HuH-7 (cell line): ENCODE measurements around the gene ANXA8.
"Not testable (repeated sequence)": the region's sequence is repeated elsewhere in the genome, so short reads cannot be mapped to it uniquely, and the experiment has no call there.

Experiments used
- DNase-seq: peaks from one replicate; pipeline ENCODE4 v3.0.0; 2011; ENCODE audit warnings: low spot score

Gene ANXA8, protein sequence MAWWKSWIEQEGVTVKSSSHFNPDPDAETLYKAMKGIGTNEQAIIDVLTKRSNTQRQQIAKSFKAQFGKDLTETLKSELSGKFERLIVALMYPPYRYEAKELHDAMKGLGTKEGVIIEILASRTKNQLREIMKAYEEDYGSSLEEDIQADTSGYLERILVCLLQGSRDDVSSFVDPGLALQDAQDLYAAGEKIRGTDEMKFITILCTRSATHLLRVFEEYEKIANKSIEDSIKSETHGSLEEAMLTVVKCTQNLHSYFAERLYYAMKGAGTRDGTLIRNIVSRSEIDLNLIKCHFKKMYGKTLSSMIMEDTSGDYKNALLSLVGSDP

DNA sequence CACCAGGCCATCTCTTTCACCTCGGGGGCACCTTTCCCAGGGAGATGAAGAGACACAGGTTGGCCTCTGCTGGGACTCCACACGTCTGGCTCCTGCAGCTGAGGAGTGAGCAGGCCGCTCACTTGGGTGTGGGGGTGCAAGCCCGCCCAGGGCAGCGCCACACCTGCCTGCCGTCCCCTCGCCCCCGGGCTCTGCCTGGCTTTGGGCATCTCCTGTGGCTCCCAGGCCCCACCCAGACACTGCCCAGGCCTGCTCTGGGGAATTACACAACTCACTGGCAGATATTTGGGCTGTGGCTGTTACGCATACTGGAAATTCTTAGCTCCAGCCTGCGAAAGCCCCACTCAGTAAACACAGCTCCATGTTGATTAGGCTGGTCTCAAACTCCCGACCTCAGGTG lies at the start of gene ANXA8:
Gene ANXA8 (minus strand): TSS at position 193 of the 400 bp plus-strand sequence. CDS start 182 bp downstream, at position 11.
- not testable (repeated sequence) for DNase-seq

DNA sequence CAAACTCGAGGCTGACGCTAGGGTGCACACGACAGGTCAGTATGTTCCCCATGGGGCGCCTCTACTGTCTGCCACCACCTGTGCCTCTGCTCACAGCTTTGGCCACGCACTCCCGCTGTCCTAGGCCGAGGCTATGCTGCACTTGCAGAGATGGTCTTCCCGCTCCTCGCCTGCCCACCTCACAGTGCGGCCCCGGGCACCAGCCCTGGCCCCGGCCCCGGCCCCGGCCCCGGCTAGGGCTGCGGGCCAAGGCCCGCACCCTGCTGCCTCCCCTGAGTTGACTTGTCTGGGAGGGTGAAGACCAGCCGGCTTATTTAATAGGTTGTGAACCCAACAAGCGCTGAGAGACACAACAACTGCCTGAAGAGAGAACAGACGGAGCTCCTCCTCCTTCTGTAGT lies 39.6 kb upstream of the ANXA8 start, which contains the start of gene AGAP9:
Gene AGAP9 (minus strand): TSS at position 164 of the 400 bp plus-strand sequence. CDS start 112 bp downstream, at position 52.
- not testable (repeated sequence) for DNase-seq

DNA sequence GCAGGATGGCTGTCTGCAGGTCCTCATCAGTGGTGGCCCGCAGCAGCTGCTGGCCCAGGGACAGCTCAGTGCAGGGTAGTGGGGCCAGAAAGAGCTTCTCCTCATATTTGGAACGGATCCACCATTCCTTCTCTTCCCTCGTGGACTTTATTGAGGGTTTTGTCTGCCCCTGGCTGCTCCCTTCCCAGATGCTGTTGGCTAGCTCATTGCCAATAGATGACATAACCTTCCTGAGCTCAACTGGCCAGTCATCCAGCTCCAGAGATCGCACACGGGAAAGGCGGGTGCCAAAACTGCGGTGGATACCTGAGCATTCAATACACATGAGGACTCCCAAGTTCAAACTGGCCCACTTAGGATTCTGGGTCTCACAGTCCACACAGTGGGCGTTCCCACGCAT lies 18.4 kb upstream of the ANXA8 start:
- DNase-seq: not testable (repeated sequence)

DNA sequence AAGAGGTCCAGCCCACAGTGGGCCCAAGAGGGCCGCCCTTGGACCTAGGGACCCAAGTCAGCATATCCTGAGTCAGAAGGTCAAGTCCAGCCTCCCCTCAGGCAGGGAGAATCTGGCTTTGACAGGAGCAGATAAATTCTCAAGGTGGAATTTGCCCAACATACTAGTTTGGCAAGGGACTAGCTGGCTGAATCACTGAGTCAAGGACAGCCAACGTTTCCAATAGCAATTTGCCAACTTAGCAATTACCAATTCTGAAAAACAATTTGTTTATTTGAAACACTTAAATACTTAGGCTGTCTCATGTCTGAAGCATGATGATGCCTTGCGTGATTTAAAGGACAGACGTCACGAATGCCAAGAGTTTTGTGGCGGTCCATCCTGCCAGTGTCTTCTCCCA lies 10.3 kb upstream of the ANXA8 start:
- DNase-seq: not testable (repeated sequence)

DNA sequence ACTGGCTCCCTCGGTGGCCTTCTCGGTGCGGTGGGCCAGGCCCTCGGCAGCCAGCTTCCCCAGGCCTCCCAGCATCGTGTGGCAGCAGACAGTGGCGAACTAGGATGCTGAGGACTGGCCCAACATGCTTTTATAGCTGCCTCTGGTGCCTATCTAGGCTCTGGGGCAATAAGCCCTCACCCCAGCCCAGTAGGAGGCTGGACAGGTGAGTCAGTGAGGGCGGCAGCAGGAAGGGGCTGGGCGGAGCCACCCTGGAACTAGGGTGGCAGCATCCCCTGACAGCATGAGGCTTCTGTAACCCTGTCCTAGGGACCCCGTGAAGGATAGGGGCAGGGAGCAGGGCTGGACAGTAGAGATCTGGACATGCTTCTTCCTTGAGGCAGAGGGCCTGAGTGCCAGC lies 7.7 kb upstream of the ANXA8 start, which contains the start of gene FAM25G:
Gene FAM25G (minus strand): TSS at position 101 of the 400 bp plus-strand sequence. CDS start 26 bp downstream, at position 75.
- DNase-seq: not testable (repeated sequence)

DNA sequence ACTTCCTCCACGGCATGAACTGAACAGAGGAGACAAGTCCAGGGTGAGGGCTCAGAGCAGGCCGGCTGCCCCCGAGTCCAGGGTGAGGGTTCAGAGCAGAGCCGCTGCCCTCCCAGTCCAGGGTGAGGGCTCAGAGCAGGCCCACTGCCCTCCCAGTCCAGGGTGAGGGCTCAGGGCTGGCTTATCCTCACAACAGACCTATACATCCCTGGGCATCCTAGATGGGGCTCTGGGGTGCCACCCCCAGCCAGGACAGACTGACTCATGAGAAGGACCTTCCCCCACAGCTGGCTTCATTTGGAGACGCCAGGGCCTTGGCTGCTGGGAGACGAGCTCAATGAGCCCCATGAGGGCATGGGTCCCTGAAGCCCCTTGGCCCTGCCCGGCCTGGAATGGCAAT lies 5.7 kb upstream of the ANXA8 start:
- DNase-seq: not testable (repeated sequence)

DNA sequence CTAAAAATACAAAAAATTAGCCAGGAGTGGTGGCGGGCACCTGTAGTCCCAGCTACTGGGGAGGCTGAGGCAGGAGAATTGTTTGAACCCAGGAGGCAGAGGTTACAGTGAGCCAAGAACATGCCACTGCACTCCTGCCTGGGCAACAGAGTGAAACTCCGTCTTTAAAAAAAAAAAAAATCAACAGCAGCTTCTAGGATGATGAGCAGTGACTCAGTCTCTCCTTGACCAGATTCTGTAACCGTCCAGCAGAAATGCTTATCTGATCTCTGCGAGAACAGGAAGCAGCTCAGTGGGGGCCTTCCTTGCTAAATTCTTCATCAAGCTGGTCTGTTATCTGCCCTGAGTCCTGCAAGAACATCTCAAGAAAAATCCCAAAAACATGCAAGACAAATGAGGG lies 2.0 kb upstream of the ANXA8 start:
- not testable (repeated sequence) for DNase-seq

DNA sequence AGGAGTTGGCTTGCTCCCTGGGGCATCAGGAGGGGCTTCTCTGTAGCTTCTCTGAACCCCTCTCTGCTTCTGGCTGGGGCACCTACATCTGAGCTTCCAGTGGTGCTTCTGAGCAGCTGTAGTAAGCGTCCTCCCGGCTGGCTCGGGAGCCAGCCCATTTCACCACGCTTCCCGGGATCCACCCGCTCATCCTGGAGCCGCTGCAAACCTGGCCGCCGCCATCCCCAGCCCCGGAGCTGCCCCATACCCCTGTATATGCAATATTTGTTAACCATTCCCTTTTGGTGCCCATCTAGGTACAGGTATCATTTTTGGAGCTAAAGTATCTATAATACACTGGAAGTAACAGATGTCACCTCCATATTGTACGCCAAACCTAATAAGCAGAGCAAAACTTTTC lies 871 bp upstream of the ANXA8 start:
- not testable (repeated sequence) for DNase-seq

DNA sequence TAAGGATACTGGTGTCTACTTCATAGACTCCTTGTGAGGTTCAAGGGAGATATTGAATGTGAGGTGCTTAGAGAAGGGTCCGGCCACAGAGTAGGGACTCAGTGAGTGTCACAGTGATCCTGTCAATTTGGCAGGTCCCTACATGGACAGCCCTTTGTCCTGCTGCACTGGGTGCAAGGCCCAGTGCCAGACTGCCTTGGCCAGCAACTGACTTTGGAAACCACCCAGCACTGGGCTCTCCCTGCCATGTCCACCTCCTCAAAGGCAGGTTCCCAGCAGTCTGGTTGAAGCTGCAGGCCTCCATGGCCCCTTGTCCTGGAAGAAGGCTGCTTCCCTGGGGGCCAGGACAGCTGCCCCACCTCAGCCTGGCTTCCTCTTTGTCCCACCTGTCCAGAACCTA lies 1.5 kb downstream of the ANXA8 start:
- DNase-seq: not testable (repeated sequence)

DNA sequence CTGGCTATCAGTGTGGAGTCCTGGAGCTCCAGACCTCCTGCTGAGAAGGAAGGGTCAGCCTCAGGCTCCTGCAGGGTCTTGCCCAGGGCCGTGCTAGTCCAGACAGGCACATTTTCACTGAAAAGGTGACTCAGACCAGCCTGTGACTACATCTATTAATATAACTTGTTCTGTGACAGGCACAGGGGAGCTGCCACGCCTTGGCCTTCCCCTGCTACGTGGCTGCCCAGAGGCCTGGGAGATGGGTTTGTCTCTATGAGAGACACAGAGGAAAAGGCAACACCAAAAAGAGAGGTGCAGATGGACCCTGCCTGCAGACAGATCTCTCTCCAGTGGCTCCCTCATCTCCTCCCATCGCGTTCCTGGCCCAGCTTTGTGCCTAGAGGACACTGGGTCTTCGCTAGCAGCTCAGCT lies 2.1 kb downstream of the ANXA8 start:
- not testable (repeated sequence) for DNase-seq

DNA sequence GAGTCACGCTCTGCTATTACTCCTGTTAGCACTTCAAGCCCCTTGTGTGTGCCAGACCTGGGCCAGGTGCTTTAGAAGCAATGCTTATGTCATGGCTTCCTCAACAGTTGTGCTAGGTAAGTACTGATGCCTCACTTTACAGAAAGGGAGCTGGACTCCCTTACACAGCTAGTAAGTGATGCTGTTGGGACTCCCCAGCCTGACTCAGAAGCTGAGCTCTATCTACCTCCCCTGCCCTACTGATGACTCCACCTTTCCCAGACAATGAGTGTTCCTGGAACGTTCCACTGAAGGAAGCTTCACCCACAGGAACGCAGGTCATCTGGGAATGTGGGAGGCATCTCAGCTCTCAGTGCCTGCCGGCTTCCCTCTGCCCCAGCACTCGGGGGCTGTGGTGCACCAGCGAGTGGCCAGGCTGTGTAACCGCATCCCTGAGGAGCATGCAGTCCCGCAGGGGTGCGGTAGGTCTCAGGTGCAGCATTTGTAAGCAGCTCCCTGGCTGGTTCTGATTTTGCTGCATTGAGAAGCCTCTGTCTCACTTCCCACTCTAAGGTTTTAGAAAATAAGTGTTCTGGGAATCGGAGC lies 2.6 kb downstream of the ANXA8 start:
- DNase-seq: not testable (repeated sequence)

DNA sequence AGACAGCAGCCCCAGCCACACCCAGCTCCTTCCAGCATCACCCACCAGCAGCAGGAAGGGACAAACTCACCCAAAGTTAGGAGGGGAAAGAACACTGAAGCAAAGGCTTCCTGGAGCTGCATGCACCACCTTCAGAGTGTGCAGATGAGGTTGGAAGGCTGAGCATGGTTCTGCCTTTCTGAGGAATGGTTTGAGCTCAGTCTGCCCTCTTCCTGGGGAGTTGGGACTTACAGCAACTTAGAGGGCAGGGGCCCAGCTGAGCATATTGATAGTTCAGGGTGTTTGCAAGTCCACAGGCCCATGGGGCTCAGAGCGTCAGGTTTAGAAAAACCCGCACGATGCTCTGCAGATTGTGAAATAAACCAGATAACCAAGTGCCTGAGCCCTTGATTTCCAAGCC lies 3.8 kb downstream of the ANXA8 start:
- DNase-seq: not testable (repeated sequence)

DNA sequence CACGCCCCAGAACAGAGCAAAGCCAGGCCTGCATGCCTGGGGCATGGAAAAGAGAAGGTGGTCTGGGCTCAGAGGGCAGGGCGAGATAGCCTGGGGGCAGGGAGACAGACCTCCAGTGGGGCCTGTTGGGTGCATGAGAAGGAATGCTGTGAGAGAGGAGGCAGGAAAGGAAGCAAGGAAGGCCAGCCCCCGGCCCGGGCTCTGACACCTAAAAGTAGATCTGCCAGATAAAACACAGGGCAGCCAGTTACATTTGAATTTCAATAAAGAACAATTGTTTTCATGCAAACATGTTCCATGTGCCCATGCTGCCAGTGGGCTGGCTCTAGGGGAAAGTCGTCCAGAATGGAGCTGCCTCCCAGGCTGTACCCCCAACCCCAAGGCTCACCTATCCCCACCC lies 5.8 kb downstream of the ANXA8 start:
- DNase-seq: not testable (repeated sequence)

DNA sequence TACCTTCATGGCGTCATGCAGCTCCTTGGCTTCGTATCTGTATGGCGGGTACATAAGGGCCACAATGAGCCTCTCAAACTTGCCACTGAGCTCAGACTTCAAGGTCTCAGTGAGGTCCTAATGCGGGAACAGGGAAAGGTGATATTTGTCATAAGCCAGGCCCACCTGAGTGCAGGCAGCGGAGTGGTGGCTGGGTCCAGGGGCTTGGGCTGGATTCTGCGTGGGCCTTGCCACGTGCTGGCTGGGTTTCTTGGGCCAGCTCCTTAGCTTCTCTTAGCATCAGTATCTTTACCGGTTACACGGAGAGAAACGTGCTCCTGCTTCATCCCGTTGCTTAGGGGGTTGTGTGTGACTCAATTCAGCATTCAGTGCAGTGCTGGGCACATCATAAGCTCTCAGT lies 6.8 kb downstream of the ANXA8 start:
- not testable (repeated sequence) for DNase-seq

DNA sequence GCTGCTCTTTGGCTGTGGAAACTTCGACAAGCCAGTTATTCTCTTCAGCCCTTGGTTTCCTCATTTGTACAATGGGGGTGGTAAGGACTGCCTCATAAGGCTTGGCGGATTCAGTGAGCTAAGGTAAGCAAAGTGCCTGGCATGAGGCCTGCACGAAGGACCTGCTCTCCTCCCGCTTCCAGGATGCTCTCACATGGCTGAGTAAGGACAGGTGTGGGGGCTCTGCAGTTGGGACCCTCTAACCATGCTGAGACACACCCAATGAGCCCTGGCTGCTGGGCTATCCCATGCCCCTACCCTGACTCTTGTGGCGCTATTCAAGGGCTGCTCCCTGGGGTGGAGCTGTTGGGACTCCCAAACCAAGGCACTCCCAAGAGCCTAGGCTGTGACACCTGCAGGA lies 8.8 kb downstream of the ANXA8 start:
- not testable (repeated sequence) for DNase-seq

DNA sequence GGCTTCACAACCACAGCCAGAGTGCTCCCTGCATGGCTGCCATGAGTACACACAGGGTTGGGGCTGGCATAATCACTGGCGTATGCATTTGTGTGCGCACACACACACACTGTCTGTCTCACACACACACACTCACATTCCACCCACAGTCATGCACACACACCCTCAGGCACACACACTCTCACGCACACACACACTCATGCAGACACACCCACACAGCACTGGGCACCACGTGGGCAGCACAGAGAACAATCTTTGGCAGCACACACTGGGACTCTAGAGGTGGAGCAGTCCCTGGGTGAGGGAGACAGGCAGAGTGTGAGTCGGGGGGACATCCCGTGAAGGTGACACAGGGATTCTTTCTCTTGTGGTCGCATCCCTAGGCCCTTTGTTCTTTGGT lies 10.4 kb downstream of the ANXA8 start:
- DNase-seq: not testable (repeated sequence)

DNA sequence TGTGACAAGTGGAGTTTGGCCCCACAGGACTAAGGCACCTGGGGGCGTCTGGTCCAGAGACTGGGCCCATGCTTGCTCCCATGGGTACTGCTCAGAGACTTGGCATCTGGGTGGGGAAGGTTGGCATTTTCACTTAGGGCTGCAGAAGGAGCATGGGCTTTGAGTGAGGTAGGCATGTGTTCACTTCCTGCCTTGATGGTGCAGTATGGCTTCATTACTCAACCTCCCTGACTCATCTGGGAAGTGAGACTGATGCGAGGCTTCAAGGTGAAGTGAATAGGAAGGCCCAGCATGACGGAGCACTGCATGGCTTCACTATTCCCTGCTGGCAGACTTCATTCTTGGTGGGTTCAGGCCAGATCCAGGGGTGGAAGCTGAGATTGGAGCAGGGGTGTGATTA lies 11.3 kb downstream of the ANXA8 start:
- not testable (repeated sequence) for DNase-seq

DNA sequence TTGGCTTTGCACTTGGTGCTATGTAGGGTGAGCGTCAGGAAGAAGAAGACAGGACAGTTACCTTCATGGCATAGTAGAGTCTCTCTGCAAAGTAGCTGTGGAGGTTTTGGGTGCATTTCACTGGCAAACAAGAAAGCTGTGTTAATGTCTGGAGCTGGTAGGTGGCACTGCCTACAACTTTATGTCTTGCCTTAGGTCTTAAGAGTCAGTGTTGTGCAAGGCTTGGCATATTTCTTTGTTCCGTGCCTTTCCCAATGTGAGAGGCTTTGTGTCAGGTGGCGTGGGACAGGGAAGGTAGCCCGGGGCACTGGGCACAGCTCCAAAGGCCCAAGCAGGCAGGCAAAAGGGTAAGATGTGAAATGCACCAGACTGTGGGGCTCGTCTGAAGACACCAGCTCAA lies 11.8 kb downstream of the ANXA8 start:
- not testable (repeated sequence) for DNase-seq

DNA sequence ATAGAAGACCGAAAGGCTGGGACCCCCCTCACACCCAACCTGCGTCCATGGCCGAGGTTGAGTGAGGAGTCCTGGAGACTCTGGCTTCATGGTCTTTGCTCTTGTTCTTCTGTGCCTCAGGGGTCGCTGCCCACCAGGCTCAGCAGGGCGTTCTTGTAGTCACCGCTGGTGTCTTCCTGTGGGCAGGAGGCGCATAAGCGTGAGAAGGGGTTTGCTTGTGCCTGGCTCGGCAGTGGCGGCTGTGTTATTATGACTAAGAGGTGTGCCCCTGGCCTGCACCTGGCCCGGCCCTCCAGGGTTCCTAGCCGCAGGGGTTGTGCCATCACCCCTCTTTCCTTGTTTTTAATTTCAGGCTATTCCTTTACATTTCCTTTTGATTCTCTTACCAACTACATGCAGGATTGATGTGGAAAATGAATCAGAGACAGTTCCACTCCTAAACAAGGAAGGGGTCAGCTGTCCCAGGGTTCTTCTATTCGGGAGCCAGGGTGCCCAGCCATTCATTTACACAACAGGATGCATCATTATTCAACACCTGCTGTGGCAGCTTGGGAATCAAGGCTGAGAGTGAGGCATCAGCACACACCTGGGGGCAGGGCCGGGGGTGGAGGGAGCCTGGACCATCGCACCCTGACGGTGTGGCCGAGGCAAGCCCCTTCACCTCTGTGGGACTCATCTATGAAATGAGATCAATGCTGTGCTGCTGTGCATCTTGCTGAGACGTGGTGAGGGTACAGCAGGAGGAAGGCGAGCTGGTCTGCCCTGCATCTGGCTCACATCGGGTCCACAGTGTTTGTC lies 15.0 kb downstream of the ANXA8 start:
- DNase-seq: not testable (repeated sequence)

DNA sequence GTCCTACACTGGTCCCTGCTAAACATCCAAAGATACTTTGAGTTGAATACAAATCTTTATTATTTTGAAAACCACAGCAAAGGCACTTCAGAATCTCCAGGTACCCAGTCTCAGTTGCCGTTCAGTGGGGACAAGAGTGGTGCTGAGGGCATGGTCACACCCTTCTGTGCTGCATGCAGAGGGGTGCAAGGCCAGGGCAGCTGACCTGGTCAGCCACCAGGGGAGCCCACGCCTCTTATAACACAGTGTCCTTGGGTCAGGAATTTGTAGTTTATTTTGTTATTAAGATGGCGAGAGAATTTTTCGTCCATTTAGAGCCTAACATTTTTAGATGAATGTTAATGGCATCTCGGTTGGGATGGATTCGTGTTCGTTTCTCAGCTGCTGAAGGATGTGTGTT lies 16.0 kb downstream of the ANXA8 start:
- not testable (repeated sequence) for DNase-seq

DNA sequence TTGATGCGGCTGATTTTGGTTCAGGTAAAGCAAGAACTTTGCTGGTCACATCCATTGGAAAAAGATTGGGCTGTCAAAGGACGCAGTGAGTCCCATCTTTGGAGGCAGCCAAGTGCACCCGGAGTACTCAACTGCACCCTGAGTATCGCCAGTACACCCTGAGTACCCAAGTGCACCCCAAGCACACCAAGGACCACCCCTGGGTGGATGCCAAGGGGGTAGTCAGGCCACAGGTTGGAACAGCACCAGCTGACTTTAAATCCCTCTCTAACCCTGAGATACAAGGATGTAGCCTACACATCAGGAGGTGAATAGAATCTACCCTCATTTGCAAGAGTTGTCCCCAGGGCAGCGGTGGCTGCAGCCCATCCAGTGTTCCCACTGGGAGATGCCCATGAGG lies 16.5 kb downstream of the ANXA8 start:
- DNase-seq: not testable (repeated sequence)

DNA sequence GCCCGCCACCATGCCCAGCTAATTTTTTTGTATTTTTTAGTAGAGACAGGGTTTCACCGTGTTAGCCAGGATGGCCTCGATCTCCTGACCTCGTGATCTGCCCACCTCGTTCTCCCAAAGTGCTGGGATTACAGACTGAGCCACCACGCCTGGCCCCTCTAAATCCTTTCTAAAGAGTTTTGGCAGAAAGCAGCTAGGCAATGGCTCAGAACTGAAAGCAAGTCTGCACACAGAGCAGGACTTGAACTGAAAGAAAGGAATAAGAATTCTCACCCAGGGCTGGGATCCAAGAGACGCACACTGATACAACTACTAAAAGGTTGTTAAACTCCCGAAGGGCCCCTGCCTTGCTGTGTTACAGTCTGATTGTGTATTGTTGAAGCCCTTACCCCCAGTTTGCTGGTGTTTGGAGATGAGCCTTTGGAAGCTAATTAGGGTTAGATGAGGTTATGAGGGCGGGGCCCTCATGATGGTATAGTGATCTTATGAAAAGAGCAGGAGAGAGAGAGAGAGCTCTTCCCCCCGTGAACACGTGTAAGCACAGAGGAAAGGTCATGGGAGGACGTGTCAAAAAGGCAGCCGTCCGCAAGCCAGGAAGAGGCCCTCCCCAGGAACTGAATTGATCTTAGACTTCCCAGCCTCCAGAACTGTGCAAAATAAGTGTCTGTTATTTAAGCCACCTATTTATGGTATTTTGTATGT lies 18.5 kb downstream of the ANXA8 start:
- not testable (repeated sequence) for DNase-seq
